NCI-H187 treated with DMSO at 0.1 percent for 48 hours (cell line): ENCODE measurements around the gene SLC35F3.

Experiments used
- DNase-seq: peaks from one replicate; lab custom pipeline; 2025; lab: John Stamatoyannopoulos, UW

Gene SLC35F3

DNA sequence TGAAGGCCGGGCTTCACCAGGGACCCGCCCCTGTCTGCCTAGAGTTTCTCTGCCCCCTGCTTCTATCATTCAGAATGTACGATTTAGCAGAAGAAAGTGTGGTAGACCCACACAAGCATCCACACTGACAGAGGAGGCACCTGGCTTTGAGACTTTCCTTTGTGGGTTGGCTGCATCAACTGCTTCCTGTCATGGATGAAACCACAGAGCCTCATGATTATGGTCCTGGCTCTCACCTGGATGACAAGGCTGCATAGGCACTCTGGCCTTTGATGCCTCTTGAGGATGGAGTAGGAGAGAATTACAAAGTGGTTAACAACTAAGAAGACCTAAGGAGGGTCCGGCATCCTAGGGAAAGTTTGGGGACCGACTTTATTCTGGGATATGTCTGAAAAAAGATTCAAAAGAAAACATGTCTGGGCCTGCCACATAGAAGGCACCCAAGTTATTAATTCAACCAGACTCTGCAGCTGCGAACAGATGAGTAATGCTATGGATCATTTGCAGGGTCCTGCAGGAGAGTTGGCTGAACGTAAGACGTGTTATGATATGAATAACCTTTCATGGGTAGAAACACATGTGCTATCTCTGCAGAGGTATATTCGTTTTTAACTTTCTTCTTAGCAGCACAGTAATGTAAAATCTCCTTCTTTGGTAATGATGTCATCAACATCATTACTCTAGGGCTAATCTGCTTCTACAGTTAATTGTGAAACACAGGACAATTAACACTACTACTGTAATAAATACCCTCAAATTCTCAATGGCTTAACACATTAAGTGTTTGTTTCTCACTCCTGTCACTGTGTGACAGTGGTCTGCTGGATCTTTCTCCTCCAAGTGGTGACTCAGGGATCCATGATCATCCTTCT lies 136.2 kb downstream of the SLC35F3 start:
- no peak for DNase-seq

DNA sequence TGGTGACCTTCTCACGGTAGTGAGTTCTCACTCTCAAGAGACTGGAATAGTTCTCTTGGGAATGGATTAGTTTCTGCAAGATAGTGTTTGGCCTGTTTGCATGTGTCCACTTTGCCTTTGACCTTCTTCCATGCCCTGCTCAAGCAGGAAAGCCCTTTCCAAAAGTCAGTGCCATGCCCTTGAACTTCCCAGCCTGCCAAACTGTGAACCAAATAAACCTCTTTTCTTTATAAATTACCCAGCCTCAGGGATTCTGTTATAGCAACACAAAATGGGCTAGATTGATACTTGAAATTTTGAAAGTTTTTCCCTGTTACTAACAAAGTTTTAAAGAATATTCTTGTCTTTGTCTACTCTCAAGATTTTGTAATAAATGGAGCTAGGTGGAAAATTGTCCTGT lies 139.6 kb downstream of the SLC35F3 start:
- DNase-seq = no peak

DNA sequence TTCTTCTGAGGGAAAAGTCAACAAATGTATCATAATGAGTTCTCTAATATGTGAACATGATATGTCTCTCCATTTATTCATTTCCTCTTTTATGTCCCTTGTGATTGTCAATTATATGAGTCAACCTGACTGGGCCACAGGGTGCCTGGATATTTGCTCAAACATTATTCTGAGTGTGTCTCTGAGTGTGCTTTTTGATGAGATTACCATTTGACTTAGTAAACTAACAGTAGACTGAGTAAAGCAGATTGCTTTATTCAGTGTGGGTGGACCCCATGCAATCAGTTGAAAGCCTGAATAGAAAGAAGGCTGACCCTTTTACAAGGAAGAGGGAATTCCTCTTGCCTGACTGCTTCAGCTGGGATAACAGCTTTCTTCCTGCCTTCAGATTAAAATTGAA lies 142.6 kb downstream of the SLC35F3 start:
- DNase-seq = no peak

DNA sequence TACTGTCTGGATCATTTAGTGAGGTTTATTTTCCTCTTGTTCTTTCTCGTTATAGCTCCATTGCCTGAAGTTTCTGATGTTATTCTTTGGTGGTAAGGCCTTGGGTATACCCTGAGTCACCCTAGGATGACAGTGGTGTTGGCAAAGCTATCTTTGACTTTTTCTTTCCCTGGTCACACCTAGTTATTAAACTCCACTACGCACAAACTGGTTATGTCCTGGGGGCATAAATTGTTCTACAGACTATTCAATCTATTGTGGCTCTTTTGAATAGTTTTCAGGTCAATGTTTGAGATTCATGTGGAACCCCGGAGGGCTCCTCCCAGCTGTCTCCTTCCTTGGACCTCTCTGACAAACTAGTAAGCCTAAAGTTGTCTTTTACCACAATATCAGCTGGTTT lies 157.7 kb downstream of the SLC35F3 start:
- no peak for DNase-seq

DNA sequence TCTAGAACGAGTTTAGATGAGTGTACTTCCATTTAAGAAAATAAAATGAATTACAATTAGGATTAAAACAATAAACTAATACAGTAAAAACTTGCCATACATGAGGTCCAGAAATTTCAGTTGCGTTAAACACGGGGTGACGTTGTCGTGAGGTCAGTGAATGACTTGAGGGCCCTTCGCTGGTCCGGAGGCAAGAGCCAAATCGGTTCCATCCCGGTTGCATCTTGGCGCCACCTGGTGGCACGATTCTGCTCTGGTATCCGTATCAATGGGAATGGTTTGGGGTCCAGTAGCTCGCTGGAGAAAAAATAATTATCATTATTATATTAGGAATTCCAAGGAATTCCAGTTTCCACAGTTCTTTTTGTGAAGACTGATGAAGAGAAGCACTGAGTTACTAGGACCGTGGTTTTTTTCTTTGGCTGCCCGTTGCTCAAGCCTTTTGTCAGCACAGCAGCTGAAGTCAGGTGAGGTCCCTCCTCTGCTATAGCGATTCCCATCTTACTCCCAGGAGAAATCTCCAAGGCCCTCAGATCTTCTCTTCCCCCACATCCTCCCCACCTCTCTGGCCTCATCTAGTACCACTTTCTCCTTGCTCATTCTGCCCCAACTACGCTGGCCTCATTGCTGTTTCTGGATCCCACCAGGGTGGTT lies 161.4 kb downstream of the SLC35F3 start:
- no peak for DNase-seq

DNA sequence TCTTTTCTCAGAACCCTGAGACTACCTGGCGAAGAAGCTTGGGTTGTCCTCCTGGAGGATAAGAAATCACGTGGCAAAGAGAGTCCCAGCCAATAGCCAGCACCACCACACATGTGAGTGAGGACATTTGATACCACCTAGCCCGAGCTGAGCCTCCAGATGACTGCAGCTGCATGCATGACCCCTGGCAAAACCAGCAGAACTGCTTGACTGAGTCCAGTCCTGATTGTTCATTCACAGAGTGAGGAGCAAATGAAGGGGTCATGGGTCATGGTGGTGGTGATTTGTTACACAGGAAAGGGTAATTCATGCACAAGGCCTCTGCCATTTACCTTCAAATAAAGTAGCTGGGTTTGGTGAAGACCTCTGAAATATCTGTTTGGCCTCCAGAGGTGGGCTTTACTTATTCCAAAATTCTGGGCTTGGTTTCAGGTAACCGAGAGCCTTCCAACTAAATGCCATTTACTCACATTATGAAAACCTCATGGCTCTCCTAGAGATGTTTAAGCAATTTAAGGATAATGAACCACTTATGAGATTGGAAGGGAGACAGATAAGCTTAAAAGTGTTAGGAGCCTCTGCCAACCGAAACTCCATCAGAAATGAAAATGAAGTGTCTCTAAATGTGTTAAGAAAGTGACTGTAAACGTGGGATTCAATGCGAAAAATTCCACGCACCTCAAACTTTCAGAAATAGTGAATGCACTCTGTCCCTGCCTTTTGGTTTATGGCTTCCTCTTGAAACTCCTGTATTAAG lies 163.3 kb downstream of the SLC35F3 start:
- DNase-seq = no peak

DNA sequence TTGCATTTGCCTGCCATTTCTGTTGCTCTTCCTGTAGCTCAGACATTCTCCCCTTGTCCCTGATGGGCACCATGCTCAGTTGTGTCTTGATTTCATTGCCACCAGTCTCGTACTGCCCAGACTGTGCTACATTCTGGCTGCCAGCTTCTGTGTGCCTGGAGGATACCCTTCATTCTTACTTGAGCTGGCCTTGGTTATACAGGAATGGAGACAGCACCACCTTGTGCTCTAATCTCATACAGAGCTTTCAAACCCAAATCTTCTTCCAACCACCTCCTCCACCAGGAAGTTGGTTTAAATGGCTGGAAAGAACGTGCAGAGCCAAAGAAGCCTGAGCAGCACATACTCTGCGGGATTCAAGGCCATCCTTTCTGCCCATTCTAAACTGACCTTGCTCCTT lies 165.3 kb downstream of the SLC35F3 start:
- DNase-seq = no peak

DNA sequence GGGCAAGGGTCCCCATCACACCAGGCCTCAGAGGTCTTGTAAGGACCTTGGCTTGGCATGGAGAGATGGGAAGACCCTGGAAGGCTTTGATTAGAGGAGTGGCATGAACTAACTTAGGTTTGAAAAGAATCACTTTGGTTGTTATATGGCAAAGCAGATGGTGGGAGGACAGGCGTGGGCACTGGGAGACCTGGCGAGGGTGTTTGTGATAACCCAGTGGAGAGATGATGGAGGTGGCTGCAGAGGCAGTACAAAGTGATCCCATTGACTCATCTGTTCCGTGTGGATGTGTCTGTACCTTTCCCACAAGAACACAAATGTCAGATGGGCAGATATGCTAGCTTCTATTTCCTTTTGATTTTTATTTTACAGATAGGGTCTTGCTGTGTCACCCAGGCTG lies 168.3 kb downstream of the SLC35F3 start:
- no peak for DNase-seq

DNA sequence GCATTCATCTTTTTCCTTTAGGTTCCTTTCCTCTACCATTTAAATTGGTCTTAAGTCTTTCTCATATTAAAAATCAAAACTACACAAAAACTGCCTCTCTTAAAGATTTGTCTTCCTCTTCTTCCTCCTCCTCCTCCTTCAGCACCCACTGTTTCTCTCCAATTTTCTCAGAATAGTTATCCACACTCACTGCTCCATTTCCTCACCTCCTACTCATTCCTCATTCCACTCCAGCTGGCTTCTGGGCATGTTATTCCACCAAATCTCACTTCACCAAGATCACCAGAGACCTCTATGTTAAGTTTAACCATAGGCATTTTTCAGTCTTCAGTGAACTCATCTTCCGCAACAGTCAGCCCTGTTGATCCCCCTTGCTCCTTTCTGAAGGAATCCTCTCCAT lies 173.7 kb downstream of the SLC35F3 start:
- no peak for DNase-seq

DNA sequence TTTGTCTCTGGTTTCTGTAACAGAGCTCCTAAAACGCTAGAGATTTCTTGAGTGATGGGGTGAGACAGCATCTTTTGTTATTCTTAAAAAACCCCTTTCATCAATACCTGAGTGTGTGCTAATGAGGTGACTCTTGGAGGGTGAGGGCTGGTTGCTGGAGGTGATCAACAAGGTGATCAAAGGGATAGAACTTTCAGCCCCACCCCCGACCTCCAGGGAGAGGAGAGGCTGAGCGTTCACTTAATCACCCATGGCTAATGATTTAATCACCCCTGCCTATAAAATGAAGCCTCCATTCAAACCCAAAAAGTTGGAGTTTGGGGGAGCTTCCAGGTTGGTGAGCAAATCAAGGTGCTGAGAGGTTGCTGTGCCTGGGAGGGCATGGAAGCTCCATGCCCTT lies 175.4 kb downstream of the SLC35F3 start:
- DNase-seq = no peak

DNA sequence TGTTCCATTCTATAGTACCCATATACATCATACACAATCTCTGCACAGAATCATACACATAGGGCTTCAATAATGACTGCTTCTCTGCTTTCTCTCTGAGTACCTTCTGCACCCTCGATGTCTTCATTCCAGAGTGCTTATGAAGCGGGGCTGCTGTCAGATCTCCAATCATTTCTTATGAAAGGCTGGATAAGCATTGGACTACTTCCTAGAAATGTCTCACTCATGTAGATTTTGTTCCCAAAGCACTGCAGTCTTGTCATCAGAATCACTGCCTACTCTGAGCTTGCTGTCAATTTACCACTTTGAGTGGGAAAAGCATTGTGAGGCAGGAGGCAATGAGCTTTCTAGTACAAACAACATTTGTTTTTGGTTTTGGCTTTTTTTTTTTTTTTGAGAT lies 179.0 kb downstream of the SLC35F3 start:
- no peak for DNase-seq

DNA sequence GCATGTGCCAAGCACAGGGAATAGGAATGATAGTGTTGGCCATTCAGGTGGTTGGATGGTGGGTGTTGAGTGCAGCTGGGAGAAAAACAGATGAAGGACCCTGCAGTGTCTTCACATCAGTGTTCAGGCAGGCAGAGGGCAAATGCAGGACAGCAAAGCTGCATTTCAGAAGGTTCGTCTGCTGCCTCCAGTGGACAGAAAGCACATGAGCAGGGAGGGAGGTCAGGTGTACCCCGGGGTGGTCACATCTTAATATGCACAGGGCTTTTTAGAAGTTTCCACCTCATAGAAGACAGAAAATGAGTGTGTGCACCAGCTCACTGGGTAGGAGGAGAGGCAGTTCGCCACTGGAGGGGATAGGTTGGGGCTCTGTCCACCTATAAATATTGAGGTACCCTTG lies 184.9 kb downstream of the SLC35F3 start:
- no peak for DNase-seq

DNA sequence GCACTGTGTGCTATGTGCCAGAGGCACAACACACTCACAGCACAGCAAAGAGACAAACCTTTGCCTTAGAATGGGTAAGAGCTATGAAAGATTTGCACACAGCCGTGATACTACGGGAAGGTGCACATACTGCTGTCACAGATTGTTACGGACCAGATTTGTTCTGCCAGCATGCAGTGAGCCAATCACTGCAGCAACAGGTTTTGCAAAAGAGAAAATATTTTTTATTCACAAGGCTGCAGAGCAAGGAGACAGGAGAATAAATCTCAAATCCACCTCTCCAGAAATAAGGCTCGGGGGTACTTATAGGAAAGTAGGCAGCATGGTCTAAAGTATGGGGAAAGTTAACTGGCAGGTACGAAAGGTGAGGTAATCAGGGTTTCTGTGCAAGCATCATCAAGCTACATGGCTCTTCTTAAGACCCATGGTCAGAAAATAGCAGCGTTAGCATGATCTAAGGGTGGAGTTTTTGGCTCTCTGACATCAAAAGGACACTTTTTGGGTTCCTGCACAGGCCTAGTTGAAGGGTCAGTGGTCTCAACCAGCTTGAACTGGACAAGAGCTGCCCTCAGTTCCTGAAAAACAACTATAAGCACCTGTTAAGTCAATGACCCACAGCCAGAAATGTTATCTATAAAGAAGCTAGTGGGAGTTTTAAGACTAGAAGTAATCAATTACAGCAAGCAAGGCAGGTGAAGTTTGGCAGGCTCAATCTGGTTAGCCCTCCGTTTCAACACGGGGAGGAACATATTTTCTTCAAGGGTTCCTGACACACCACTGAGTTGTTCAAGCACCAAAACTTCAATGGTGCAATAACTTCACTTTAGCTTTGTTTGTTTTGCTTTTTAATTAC lies 186.0 kb downstream of the SLC35F3 start:
- DNase-seq = no peak

DNA sequence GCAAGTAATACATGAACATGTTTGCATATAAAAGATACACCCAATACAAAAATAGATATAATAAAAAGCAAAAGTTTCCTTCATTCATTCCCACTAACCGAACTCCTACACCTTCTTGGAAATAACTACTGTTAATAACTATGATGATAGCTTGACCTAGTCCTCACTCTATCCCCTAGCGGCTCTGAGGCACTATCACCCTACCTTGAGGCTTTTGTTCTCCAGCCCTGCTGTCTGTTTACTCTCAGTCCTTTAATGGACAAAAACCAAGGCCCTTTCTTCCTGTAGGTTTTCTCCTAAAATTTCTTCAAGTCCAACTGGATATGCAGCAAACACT lies 186.6 kb downstream of the SLC35F3 start:
- no peak for DNase-seq

DNA sequence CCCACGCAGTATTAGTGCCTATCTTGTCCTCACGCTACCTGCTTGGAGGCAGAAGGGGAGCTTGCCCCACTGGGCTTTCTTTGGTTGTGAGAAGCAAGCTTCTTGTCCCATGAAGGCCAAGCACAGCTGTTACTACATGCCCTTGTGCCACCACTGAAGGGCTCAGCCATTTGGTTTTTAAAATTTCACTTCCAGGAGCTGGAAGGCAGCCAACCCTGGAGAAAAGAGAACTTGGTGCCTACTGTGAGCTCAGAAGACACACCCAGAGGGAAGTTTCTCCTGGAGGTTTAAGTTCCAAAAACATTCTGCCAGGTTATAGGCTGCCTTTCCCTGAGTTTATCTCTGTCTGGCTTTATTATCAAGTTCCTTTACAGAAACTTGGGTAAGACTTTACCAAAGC lies 187.4 kb downstream of the SLC35F3 start:
- no peak for DNase-seq

DNA sequence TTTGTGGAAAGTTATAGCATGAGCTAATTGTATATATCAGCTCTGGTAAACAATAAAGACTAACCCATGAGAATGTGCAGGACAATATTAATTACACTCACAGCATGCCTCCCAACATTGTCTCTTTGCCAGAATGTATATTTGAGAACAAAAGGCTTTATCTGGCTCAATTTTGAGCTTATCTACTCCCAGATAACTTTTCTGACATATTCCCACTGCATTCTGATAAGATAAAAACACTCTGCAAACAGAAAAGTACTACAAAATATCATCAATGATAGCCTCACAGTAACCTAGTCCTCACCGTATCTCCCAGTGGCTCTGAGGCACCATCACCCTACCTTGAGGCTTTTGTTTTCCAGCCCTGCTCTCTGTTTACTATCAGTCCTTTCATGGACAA lies 188.6 kb downstream of the SLC35F3 start:
- DNase-seq = no peak

DNA sequence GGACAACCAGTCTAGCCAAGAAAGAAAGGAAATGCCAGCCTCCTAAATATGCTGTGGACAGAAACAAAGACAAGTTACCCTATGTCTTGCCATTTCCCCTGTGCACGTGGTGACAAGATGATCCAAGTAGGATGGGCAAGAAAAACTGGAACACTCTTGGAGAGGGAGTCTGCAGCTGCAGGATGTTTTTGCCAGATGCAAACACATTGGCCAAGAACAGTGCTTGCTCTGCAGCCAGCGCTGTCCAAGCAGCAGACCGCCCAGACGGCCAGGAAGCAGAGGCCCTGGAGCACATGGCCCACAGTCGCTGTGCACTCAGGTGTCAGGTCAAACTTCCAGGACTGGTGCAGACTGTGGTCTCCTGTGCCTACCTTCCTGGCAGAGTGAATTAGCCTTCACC lies 189.3 kb downstream of the SLC35F3 start:
- DNase-seq = no peak

DNA sequence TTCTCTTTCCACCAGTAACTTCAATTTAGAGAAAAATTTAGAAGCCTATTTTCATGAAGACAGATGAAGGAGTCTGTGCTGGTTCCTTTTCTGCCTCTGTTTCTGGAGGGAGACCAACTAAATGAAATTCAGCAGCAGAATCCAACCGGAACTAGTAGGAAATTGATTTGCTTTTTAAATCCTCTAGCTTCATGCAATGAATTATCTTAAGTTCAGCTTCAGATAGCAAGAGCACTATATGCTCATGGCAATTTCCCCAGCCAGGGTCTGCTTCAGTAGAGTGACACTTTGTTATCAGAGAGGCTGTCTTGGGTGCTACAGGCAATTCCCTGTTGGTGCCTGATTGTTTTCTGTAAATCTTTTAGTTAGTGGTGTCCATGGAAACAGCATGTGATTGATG lies 189.7 kb downstream of the SLC35F3 start:
- DNase-seq = no peak

DNA sequence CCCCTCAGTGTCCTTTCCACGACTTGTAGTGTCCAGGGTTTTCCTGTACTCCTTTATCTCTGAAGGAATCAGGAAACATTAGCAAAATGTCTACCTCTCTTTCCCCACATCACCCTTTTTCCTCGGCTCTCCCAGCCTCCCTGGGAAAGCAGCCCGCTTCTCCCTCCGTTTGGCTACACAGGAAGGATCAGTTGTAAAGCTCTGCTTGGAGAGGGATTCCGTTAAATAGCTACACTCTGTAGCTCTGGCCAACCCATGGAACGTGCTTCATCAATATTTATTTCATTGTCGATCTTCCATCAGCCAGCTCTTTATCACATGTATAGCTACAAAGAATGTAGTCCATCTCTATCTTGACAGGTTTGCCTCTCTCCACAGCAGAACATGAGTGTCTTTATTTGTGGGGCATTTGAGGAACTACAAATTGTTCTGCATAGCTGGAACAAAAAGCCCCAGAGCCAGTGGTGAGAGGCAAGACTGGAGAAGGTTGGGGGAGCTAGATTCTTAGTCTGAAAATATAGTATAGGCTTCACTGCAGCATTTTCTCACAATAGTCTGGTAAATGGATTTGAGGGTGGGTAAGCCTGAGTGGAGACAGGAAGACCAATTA lies 191.8 kb downstream of the SLC35F3 start:
- DNase-seq = no peak

DNA sequence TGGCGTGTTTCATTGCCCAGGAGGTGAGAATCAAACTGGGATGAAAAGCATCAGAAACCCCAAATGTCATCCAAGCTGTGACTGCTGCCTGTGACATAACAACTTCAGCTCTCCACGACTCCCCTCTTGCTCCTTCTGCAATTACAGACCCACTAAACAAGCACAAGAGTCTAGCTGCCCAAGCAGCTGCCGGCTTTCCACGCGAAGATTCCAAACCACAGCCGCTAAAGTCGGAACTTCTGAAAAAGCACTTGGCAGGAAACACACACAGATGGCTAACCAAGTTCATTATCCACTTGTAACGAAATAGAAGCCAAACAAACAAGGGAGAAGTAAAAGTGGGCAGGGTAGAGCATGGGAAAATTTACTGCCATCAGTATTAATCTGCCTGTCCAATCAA lies 198.1 kb downstream of the SLC35F3 start:
- DNase-seq = no peak

DNA sequence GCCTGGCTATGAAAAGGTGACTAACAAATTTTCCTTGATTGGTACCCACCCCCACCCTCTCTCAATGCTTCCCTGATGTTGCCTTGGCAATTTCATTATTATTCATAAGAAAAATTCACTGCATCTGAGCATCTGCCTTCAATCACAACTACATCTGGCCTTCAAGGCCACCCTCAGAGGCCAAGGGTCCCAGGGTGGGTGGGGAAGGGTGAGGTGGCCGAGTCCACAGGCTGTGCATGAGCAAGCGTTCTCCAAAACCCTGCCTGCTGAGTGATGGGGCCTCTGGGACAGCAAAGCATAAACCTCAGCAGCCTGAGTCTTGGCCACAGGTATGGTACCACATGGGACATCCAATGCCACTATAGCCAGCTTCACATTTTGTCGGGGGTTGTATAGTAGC lies 198.7 kb downstream of the SLC35F3 start:
- DNase-seq = no peak

DNA sequence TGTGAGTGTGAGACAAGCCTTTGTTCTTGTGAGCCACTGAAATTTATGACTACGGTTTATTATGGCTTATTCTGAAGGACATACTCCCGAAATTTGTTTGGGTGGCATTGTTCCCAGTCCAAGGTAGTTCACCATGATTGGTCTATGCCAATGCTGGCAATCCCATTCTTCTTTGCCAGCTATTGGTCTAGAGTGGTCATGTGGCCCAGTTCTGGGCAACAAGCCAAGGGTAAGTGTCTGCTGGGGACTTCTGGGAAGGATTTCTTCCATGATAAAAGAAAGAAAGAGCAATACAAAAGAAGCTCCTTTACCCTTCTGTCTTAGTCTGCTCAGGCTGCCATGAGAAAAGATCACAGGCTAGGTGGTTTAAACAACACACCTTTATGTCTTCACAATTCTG lies 201.6 kb downstream of the SLC35F3 start:
- DNase-seq = no peak
